ENCODE measurements around the gene L2HGDH.

DNA sequence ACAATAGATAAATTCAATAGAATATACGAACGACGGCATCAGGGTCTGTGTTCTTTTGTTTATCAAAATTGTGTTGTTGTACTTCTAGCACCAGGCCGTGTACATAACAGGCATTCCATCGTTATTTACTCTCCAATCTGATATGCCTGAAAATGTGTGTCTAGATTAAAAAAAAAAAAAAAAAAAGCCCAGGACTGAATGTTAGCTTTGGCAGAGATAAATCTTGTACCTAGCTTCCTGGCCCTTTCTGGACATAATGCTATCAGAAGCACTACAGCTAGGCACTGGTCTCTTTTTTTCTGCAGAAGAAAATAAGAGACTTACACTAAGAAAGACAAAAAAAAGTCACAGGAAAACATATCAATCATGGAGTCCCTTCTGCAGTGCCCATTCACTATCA is 47.6 kb upstream of the L2HGDH start:
- TF ChIP-seq, protein P1, sequence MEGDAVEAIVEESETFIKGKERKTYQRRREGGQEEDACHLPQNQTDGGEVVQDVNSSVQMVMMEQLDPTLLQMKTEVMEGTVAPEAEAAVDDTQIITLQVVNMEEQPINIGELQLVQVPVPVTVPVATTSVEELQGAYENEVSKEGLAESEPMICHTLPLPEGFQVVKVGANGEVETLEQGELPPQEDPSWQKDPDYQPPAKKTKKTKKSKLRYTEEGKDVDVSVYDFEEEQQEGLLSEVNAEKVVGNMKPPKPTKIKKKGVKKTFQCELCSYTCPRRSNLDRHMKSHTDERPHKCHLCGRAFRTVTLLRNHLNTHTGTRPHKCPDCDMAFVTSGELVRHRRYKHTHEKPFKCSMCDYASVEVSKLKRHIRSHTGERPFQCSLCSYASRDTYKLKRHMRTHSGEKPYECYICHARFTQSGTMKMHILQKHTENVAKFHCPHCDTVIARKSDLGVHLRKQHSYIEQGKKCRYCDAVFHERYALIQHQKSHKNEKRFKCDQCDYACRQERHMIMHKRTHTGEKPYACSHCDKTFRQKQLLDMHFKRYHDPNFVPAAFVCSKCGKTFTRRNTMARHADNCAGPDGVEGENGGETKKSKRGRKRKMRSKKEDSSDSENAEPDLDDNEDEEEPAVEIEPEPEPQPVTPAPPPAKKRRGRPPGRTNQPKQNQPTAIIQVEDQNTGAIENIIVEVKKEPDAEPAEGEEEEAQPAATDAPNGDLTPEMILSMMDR (IDR thresholded peaks at IDR 0.05), result no peak
- TF ChIP-seq POLR2A (IDR thresholded peaks at IDR 0.05), result no peak
